GM12873 (cell line): ENCODE results near the gene SURF6.

Source experiments
- TF ChIP-seq, protein P1 (sequence below): IDR thresholded peaks from 2 replicates; pipeline ENCODE4 v1.5.1; 2012; ENCODE audit warnings: low read depth, mild to moderate bottlenecking, moderate library complexity, low read length, control low read depth; ENCODE audit not compliant: insufficient read depth; ENCODE audit errors: missing control alignments

The SURF6 gene

DNA sequence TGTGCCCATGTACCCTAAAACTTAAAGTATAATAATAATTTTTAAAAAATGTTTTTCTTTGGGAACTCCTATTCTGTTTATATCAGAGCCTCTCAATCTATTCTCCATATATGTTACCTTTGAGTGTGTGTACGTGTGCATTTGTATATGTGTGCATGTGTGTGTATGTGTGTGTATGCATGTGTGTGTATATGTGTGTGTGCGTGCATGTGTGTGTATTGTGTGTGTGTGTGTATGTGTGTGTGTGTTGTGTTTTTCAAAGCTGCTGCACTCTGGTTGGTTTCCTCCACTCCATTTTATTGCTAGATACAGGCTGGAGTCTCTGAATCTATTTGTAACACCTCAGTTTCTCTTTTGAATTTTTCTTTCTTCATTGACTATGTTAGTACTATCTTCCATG is 20.0 kb downstream of the SURF6 start:
- TF ChIP-seq, protein P1, sequence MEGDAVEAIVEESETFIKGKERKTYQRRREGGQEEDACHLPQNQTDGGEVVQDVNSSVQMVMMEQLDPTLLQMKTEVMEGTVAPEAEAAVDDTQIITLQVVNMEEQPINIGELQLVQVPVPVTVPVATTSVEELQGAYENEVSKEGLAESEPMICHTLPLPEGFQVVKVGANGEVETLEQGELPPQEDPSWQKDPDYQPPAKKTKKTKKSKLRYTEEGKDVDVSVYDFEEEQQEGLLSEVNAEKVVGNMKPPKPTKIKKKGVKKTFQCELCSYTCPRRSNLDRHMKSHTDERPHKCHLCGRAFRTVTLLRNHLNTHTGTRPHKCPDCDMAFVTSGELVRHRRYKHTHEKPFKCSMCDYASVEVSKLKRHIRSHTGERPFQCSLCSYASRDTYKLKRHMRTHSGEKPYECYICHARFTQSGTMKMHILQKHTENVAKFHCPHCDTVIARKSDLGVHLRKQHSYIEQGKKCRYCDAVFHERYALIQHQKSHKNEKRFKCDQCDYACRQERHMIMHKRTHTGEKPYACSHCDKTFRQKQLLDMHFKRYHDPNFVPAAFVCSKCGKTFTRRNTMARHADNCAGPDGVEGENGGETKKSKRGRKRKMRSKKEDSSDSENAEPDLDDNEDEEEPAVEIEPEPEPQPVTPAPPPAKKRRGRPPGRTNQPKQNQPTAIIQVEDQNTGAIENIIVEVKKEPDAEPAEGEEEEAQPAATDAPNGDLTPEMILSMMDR = no peak

DNA sequence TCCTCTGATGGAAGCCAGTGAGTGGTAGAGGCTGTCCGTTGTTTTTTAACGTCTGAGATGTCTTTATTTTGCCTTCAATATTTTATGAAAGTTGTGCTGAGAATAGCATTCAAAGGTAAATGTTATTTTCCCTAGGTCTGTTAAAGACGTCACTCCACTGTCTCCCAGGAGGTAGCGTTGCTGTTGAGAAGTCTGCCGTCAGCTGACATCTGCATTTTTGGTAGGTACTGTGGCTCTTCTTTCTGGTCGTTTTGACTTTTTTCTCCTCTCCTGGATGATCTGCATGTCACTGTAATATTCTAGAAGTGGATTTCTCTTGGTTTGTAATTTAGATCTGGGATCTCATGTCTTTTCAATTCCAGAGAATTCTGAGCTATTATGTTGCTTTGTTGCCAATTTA is 26.4 kb downstream of the SURF6 start:
- TF ChIP-seq, protein P1 = no peak

DNA sequence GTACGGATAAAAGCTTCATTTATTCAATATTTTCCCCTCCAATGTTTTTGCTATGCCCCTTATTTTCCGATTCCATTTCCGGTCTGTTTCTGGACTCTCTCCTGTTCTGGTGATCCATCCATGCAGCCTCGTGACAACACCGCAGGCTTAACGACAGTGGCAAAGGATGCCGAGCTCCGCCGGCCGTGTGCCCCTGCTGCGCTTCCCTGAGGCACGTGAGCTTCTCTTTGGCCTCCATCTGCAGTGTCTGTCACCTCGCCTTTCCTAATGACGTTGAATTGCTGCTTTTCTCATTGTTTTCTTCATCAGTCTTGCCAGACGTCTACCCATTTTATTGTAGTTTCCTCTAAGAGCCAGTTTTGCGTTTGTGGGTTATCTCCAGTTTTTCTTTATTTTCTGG is 28.7 kb downstream of the SURF6 start:
- TF ChIP-seq, protein P1 = no peak

DNA sequence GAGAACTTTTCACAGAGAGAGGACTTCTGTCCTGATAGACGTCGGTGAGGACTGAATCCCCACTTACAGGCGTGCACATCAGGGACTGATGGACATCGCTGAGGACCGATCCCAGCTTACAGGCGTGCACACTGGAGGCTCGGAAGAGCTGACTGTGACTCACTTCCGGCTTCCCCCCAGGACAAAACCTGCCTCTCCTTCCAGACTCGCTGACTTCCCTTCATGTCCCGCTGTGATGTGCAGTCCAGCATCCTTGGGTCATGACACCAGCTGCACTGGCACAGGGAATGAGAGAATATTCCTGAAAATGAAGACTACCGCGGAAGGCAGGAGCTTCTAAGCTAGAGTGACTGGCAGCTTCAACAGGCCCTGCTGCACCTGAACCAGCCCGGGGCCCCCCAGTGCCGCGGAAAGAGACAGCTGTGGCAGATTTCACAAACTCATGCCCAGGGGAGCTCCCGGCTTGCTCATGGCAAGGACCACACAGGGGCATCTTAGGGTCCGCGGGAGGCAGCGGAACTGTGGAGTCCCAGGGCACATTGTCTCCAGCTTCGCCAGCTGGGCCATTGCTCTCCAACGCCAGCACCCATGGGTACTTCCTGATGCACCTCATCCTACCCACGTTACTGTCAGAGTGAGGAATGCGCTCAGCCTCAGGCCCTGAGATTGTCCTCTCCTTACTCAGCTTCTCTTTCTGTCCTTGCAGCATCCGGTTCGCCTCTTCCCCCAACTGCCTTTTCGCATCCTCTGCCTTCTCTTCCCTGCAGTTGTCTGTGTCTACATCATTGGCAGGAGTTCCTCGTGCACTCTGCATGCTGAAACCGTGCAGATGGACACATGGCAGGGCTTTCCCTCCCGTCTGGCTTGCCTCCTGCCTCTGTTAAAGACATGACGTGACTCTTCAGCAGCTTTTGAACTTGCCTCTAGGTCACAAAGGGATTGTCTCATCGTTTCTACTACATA is 29.5 kb downstream of the SURF6 start:
- TF ChIP-seq, protein P1 = no peak

DNA sequence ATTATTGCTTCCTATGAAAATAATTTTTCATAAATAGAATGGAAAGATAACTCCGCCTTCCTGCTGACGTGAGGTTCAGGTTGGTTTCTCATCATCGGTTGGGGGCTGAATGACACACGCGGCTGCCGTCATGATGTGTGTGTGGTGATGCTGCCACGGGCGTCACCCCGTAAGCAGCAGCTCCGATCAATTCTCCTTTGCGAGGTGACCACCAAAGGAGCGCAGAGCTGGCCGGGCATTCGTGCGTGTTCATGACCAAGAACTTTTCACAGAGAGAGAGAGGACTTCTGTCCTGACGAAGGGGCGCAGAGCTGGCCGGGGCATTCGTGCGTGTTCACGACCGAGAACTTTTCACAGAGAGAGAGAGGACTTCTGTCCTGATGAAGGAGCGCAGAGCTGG is 30.3 kb downstream of the SURF6 start:
- TF ChIP-seq, protein P1 = no peak

DNA sequence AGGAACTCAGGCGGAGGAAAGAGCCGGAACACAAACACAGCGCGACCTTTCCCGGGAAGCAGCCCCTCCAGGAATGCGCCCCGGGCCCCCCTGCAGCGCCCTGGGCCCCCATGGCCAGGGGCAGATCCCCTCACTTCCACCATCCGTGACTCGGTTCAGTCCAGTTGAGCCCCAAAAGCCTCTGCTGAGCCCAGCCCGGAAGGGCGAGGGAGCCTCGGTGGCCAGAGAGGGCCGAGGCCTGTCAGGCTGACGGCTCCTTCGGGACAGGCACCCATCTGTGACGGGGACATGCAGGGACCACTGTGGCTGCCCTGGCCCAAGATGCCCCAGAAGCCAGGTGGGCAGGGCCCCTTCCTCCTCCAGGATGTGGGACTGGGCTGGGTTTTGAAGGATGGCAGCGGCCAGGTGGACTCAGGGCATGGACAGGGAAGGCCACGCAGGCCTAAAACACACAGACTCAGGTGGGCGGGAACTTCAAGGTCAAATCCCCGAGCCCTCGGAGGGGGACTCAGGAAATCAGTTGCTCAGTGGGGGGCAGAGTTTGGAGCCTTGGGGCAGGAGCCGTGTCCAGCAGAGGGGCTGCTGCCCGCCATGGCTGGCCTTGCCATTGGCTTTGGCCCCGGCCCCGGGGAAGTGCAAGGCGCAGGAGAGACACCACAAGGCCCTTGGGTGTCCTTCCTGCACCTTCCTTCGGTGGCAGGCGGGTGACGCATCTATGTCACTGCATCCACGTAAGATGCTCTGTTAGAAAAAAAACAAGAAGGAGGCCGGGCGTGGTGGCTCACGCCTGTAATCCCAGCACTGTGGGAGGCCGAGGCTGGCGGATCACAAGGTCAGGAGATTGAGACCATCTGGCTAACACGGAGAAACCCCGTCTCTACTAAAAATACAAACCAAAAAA is 31.3 kb downstream of the SURF6 start:
- TF ChIP-seq, protein P1 = no peak

DNA sequence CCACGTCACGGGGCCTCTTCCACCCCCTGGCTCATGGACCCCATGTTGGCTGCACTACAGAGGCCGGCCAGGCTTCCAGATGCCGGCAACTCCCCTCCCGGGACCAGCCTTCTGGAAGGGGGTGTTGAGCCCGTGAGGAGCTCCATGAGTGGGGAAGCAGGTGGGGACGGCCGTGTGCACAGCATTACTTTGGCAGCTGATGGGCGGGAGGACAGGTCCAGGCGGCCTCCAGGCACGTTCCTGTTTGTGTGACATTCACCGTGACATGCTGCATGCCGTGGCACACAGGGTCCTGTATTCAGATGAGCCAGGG is 31.9 kb downstream of the SURF6 start:
- TF ChIP-seq, protein P1 = no peak
